Hematopoietic multipotent progenitor cell treated with erythropoietin and hydrocortisone succinate and interleukin-3 and kit ligand, for 4 days (in vitro differentiated cells): ENCODE results near the gene PDE6B.
"Not testable (repeated sequence)": the region's sequence is repeated elsewhere in the genome, so short reads cannot be mapped to it uniquely, and the experiment has no call there.

Experiments used
- DNase-seq: peaks from one replicate; pipeline ENCODE4 v3.0.0-alpha.2; 2015

PDE6B gene

GRCh38 chr4:637536-638280 is 12.3 kb downstream of the PDE6B start:
- no peak for DNase-seq

- DNase-seq = not testable (repeated sequence)
Observed at GRCh38 chr4:642366-642765, 17.0 kb downstream of the PDE6B start.

- DNase-seq = no peak
Observed at GRCh38 chr4:646460-646859, 21.1 kb downstream of the PDE6B start.

GRCh38 chr4:647481-647880 is 22.1 kb downstream of the PDE6B start:
- no peak for DNase-seq

- DNase-seq = no peak
Observed at GRCh38 chr4:648579-649292, 23.4 kb downstream of the PDE6B start.

GRCh38 chr4:649293-649625 is 23.9 kb downstream of the PDE6B start:
- DNase-seq = no peak

GRCh38 chr4:649751-650310 is 24.5 kb downstream of the PDE6B start:
- no peak for DNase-seq

GRCh38 chr4:650461-650860 is 25.1 kb downstream of the PDE6B start:
- DNase-seq = no peak

GRCh38 chr4:650951-651883 is 25.8 kb downstream of the PDE6B start:
- DNase-seq = no peak

- DNase-seq = no peak
Observed at GRCh38 chr4:651884-652642, 26.7 kb downstream of the PDE6B start.

- no peak for DNase-seq
Observed at GRCh38 chr4:653080-653821, 27.9 kb downstream of the PDE6B start.

- no peak for DNase-seq
Observed at GRCh38 chr4:653831-654502, 28.6 kb downstream of the PDE6B start.

- DNase-seq = no peak
Observed at GRCh38 chr4:654503-654845, 29.1 kb downstream of the PDE6B start.

- no peak for DNase-seq
Observed at GRCh38 chr4:654871-655463, 29.6 kb downstream of the PDE6B start.

- DNase-seq = no peak
Observed at GRCh38 chr4:655464-656151, 30.2 kb downstream of the PDE6B start.

GRCh38 chr4:656436-657337 is 31.3 kb downstream of the PDE6B start:
- DNase-seq = no peak

GRCh38 chr4:657338-657833 is 32.0 kb downstream of the PDE6B start:
- no peak for DNase-seq

- no peak for DNase-seq
Observed at GRCh38 chr4:657834-658667, 32.7 kb downstream of the PDE6B start.
